ENCODE data around the gene VPS11. TPM values are rescaled to one million over a fixed set of nuclear protein-coding genes. Genes with fewer than 3 reads are reported as not detected.

Gene VPS11
- polyA plus RNA-seq, 1 experiment: 15.9 TPM

DNA sequence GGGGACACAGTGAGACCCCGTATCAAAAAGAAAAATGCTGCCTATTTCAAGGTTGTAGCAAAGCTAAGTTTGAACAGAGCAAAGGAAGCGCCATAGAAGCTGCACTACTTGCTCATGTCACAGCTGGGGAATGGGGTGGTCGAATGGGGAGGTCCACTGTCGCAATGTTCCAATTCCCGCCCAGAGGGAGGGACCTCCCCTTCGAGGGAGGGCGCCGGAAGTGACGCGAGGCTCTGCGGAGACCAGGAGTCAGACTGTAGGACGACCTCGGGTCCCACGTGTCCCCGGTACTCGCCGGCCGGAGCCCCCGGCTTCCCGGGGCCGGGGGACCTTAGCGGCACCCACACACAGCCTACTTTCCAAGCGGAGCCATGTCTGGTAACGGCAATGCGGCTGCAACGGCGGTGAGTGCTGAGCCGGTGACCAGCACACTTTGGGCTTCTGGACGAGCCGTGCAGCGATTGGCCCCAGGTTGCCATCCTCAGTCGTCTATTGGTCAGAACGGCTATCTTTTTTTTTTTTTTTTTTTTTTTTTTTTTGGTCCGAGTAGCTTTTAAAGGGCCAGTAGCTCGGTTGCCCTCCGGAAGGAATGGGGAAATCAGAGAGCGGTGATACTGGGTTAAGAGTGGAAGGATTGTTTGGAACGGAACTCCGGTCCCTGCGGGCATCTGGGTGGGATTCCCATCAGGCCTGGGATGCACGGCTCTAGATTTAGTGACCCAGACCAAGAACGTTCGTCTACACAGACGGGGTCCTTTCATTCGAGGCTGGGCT is 17.2 kb downstream of the VPS11 start, which contains the start of gene HMBS:
Gene HMBS, plus strand, starts transcription at position 219 of the 774 bp plus-strand sequence. Its CDS starts 153 bp downstream, at position 372.
- ChIA-PET POLR2A (interaction anchor here (0.6 to 1.4 kb wide), 9 partner anchors 10 to 253 kb away, joined by 3 to 28 read pairs (median 6); partner anchors contain the start of gene VPS11), CTCF (interaction anchor here (0.9 to 2.5 kb wide), 6 partner anchors 9 to 542 kb away, joined by 3 to 14 read pairs (median 3); a partner anchor contains a TSS)
- peak; percentile 74 for DNase-seq (ENCODE audit: low read depth)
- H3K27me3 ChIP-seq (ENCODE audit: control insufficient read depth, insufficient read depth, low read length): no peaks in the 10 kb centered on the region
- H3K4me3 ChIP-seq (ENCODE audit: low read depth, low read length): peak within 1 kb of the TSS; percentile 78
- TF ChIP-seq, protein P1, sequence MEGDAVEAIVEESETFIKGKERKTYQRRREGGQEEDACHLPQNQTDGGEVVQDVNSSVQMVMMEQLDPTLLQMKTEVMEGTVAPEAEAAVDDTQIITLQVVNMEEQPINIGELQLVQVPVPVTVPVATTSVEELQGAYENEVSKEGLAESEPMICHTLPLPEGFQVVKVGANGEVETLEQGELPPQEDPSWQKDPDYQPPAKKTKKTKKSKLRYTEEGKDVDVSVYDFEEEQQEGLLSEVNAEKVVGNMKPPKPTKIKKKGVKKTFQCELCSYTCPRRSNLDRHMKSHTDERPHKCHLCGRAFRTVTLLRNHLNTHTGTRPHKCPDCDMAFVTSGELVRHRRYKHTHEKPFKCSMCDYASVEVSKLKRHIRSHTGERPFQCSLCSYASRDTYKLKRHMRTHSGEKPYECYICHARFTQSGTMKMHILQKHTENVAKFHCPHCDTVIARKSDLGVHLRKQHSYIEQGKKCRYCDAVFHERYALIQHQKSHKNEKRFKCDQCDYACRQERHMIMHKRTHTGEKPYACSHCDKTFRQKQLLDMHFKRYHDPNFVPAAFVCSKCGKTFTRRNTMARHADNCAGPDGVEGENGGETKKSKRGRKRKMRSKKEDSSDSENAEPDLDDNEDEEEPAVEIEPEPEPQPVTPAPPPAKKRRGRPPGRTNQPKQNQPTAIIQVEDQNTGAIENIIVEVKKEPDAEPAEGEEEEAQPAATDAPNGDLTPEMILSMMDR (IDR thresholded peaks at IDR 0.05; ENCODE audit: insufficient read depth, low read depth, low read length): no peak
- peaks cover 18% of the 10 kb centered on the region for H3K36me3 ChIP-seq (ENCODE audit: control insufficient read depth, insufficient read depth, low read length)

- CTCF ChIA-PET: interaction anchor here (0.6 to 2.5 kb wide), 3 partner anchors 9 to 123 kb away, joined by 3 to 14 read pairs (median 3); a partner anchor contains a TSS
- POLR2A ChIA-PET: interaction anchor here (0.6 to 1.4 kb wide), 10 partner anchors 9 to 253 kb away, joined by 3 to 28 read pairs (median 6); partner anchors contain the start of genes DPAGT1 and VPS11
- Histone ChIP-seq H3K27me3 (ENCODE audit: control insufficient read depth, insufficient read depth, low read length) (no peaks in the 10 kb centered on the region), H3K36me3 (ENCODE audit: control insufficient read depth, insufficient read depth, low read length) (peaks cover 18% of the 10 kb centered on the region), H3K4me3 (ENCODE audit: low read depth, low read length) (peak overlapping the region; percentile 78)
- DNase-seq (ENCODE audit: low read depth): no peak
- TF ChIP-seq, protein P1 (IDR thresholded peaks at IDR 0.05; ENCODE audit: insufficient read depth, low read depth, low read length): no peak
These were observed 17.8 kb downstream of the VPS11 start for GRCh38 chr11:119085437-119085847.

DNA sequence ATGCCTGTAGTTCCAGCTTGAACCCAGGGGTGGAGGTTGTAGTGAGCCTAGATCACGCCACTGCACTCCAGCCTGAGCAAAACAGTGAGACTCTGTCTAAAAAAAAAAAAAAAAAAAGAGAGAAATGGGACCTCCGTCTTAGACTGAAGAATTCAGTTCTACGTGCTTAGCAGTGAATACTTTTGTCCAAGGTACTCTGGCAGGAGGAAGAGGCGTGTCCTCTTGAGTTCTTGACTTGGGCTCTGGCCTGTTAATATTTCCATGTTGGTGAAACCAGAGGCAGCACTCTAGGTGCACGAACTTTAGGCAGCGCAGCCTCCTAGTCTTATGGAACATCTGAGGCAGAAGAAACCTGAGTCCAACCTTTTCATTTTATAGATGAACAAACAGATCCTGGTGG is 19.5 kb downstream of the VPS11 start:
- Histone ChIP-seq H3K27me3 (ENCODE audit: control insufficient read depth, insufficient read depth, low read length) (no peaks in the 10 kb centered on the region), H3K4me3 (ENCODE audit: low read depth, low read length) (no peak overlapping the region), H3K36me3 (ENCODE audit: control insufficient read depth, insufficient read depth, low read length) (peaks cover 8% of the 10 kb centered on the region; the same call in 1 of the 2 replicates)
- ChIA-PET POLR2A (no interaction called here), CTCF (interaction anchor here (1.3 to 2.5 kb wide), 3 partner anchors 7 to 19 kb away, joined by 3 to 14 read pairs (median 3); partner anchors contain the start of gene VPS11)
- TF ChIP-seq, protein P1 (IDR thresholded peaks at IDR 0.05; ENCODE audit: insufficient read depth, low read depth, low read length): no peak
- no peak for DNase-seq (ENCODE audit: low read depth)

GRCh38 chr11:119087747-119088241 is 20.2 kb downstream of the VPS11 start:
- ChIA-PET POLR2A (no interaction called here), CTCF (interaction anchor here (1.3 kb wide), 1 partner anchor 20 kb away, joined by 3 read pairs; the partner anchor contains the start of gene VPS11)
- peaks cover 3% of the 10 kb centered on the region for H3K36me3 ChIP-seq (ENCODE audit: control insufficient read depth, insufficient read depth, low read length)
- no peak overlapping the region for H3K4me3 ChIP-seq (ENCODE audit: low read depth, low read length)
- H3K27me3 ChIP-seq (ENCODE audit: control insufficient read depth, insufficient read depth, low read length): no peaks in the 10 kb centered on the region
- TF ChIP-seq, protein P1 (IDR thresholded peaks at IDR 0.05; ENCODE audit: insufficient read depth, low read depth, low read length): no peak
- DNase-seq (ENCODE audit: low read depth): no peak

DNA sequence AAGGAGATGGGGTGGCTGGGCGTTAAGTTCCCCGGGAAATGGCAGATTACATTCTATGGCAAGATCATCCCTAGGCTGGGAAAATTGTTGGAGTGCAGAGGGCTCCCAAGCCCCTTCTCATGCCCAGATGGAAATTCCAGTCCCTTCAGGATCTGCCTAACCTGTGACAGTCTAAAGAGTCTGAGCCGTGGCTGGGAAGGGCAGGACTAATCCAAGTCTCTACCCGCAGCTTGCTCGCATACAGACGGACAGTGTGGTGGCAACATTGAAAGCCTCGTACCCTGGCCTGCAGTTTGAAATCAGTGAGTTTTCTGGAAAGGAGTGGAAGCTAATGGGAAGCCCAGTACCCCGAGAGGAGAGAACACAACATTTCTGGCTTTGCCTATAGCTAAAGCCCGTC is 20.8 kb downstream of the VPS11 start:
- DNase-seq (ENCODE audit: low read depth): no peak
- POLR2A ChIA-PET: no interaction called here
- Histone ChIP-seq H3K27me3 (ENCODE audit: control insufficient read depth, insufficient read depth, low read length) (no peaks in the 10 kb centered on the region), H3K4me3 (ENCODE audit: low read depth, low read length) (no peak overlapping the region), H3K36me3 (ENCODE audit: control insufficient read depth, insufficient read depth, low read length) (peaks cover 5% of the 10 kb centered on the region)
- CTCF ChIA-PET: interaction anchor here (1.3 kb wide), 1 partner anchor 21 kb away, joined by 3 read pairs; the partner anchor contains the start of gene VPS11
- TF ChIP-seq, protein P1 (IDR thresholded peaks at IDR 0.05; ENCODE audit: insufficient read depth, low read depth, low read length): no peak

All from BJ (cell line).